HG03520 (cell line): Measurements from ENCODE around the gene ARHGAP22.

Experiments
- ATAC-seq: cut with Tn5 transposase; IDR thresholded peaks from one replicate; pipeline ENCODE4 v1.9.1; 2021; ENCODE audit warnings: mild to moderate bottlenecking, moderate library complexity; ENCODE audit not compliant: unreplicated experiment

Gene ARHGAP22

GRCh38 chr10:48517482-48517881, 87.4 kb downstream of the ARHGAP22 start:
- no peak for ATAC-seq

DNA sequence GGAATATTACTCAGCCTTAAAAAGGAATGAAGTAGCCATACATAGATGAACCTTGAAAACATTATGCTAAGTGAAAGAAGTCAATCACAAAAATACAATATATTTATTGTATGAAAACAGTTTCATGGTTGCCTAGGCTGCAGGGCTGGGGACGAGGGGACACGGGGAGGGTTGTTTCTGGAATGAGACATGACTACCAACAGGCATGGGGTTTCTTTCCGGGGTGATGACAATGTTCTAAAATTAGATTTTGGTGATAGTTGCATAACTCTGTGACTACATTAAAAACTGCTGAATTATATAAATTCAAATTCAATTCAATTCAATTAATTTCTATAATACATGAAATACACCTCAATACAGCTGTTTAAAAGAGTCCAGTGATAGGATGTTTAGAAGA, 88.0 kb downstream of the ARHGAP22 start:
- no peak for ATAC-seq

GRCh38 chr10:48514916-48515315, 90.0 kb downstream of the ARHGAP22 start:
- ATAC-seq = no peak

DNA sequence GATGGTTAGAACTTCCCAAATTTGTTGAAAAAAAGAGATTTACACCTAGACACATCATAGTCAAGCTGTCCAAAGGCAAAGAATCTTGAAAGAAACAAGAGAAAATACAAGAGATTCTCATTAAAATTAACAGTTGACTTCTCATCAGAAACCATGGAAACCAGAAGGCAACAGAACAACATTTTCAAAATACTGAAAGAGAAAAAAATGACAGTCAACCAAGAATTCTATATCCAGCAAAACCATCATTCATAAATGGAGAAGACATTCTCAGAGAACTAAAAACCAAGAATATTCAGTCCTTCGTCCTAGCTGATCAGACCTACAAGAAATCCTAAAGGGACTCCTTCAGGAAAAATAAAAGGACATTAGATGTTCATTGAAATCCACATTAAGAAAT, 90.6 kb downstream of the ARHGAP22 start:
- ATAC-seq = no peak

DNA sequence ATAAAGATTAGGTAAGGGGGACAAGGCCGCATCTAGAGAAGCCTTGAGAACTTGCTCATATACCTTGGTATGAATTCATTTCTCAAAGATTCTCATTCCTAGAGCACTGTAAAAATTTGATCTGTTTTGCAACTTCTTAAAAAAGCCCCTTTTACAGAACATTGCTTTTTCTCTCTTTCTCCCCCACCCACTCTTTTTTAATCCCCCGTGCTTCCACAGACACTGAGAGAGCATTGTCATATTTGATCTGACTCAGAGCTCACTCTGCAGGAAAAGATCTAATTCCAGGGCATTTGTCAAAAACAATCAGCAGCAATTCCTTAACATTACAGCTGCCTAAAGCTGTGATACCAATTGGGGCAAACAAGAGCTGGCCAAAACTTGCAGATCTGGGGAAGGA, 92.0 kb downstream of the ARHGAP22 start:
- ATAC-seq = no peak

GRCh38 chr10:48511875-48512231, 93.0 kb downstream of the ARHGAP22 start:
- ATAC-seq = no peak

DNA sequence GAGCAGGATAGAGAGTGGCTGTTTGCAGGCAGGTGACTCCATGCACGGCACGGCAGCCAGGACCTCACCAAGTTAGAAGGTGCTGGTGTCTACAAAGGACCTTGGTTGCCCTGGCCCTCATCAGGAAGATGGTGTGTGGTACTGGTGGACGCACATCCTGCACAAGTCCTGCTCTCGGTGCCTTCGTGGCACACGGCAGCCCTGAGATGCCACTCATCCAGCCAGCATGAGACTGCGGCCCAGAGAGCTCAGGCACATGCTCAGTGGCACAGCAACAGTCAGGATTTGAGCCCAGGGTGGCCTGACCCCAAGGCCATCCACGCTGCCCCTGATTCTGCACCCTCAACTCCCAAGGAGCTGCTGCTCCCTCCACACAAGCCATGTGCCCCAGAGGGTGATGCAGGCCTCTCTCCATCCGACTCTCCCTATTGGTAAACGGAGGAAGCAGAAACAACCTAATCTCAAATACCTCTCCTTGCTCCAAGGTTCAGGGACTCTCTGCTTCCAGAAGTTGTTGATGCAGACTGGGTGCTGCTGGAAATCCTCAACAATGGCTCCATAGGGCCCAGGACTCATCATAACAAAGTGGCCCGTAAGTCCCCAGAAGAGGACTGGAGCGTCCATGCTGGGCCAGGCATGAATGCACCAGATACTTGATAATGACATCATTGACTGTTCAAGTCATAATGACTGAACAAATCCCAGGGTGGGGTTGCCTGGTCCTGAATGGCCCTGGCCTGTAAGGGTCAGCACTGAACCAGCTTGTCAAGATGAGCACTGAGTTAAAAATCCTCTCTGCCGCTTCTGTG, 93.6 kb downstream of the ARHGAP22 start:
- no peak for ATAC-seq

- no peak for ATAC-seq
Observed at GRCh38 chr10:48509974-48510692, 94.7 kb downstream of the ARHGAP22 start.

- ATAC-seq = no peak
Observed at GRCh38 chr10:48508791-48509772, 95.8 kb downstream of the ARHGAP22 start.

- ATAC-seq = no peak
Observed at GRCh38 chr10:48507933-48508790, 96.7 kb downstream of the ARHGAP22 start.

DNA sequence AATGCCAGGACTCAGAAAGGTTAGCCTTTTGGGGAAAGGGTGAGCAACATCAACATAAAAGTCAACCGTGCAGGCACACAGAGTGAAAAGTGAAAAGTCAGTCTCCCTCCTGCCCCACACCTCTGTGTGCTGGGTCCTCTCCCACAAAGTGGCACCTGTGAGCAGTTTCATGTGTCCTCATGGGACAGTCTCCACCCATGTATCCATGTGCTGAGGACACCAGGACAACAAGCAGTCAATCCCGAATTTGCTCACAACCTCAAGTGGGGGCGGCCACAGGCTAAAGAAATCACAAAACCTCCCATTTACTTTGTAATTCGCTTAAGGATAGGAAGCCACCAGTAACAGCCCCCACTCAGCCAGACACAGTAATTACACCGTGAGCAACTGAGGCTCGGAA, 97.4 kb downstream of the ARHGAP22 start:
- no peak for ATAC-seq

GRCh38 chr10:48506147-48506917, 98.5 kb downstream of the ARHGAP22 start:
- ATAC-seq = no peak

DNA sequence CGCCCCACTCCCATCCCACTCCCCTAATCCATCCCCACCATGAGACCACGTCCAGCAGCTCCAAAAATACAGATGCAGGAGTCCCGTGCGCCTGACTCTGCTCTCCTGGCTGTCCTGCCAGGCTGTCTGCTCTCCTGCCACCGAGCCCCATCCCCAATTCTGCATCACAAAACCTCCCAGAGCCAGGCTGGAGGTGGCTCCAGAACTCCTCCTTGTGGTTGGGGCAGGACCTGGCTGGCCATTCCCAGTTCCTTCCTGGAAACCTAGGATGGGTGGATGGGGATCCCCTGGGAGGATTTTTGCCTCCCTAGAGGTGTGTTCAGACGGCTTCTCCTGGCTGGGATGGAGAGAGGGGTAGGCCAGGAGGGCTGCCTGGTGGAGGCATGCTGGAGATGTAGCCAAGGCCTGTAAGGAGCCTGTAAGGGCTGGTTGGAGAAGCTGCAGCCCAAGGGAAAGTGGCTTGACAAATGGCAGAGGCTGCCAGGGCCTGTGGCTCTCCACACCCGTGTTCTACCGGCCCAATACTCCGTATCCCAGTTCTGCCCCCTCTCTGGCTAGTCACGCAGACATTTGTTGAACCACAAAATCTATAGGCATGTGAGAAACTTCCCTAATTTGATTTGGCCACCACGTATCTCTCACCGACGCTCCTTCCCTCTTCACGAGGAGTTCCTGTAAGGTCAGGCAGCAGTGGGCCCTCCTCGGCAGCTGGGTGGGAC, 99.3 kb downstream of the ARHGAP22 start:
- ATAC-seq = no peak

DNA sequence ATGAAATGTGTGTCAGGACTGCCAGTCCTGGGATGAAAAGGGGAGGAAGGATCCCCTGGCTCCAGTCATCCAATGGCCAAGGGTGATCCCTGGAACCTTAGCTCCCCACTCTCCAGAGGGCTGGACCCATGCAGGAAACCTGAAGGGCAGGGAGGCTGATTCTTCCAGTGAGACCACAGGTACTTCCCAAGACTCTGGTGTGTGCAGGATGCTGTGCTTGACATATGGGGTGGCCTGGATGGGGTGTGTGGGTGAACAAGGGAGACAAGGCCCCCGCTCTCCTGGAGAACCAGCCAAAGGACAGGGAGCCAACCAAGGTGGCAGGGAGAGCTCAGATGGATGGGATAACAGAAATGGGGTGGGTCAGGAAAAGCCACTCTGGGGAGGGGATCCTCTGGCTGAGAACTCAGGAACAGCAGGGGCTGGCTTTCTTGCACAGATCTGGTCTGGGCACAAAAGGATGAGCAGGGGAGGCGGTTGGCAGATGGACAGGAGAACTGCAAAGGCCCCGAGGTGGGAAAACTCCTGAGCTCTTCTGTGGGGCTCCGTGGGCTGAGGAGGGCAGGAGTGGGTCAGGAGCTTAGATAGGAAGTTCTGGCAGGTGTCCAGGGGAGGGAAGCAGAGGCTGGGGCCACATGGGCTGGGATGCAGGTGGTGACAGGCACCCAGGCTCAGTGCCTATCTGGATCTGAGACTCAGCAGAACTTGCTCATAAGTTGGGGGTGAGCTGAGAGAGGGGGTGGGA, 100.6 kb downstream of the ARHGAP22 start:
- ATAC-seq = no peak

- ATAC-seq = no peak
Observed at GRCh38 chr10:48503293-48503911, 101.5 kb downstream of the ARHGAP22 start.

- no peak for ATAC-seq
Observed at GRCh38 chr10:48502791-48503190, 102.1 kb downstream of the ARHGAP22 start.
